Panc1 (cell line): ENCODE measurements around the gene AGBL1. TPM values are rescaled to one million over a fixed set of nuclear protein-coding genes. Genes with fewer than 3 reads are reported as not detected.

Experiments
- ATAC-seq: fragments of 200-7000 bp; cut with Tn5 transposase; 2 replicates; pipeline ENCODE4 v1.9.1; 2020; ENCODE audit warnings: mild to moderate bottlenecking, moderate library complexity
- BruUV-seq: library from RNA; stranded (reverse); fragments of 400-500 nt; replicated peaks from 2 replicates; lab custom pipeline; 2021; lab: Mats Ljungman, UMichigan
- CTCF ChIA-PET: fragments of 300-600 bp; sonication (Branson Sonifier 250); formaldehyde crosslinking; loops from one replicate; lab custom pipeline; 2022; ENCODE audit warnings: antibody characterized with exemption; lab: Charles Lee
- POLR2A ChIA-PET: fragments of 300-600 bp; sonication (Branson Sonifier 250); formaldehyde crosslinking; loops from one replicate; lab custom pipeline; 2022; ENCODE audit warnings: antibody characterized with exemption; lab: Charles Lee
- DNase-seq: peaks from one replicate; pipeline ENCODE4 v3.0.0-alpha.2; 2010; ENCODE audit warnings: low read depth, low spot score
- H3K27ac ChIP-seq: 2 replicates; pipeline ENCODE4 v1.5.1; 2011; ENCODE audit warnings: mild to moderate bottlenecking, low read length, inconsistent platforms
- H3K27me3 ChIP-seq: fragments of 200-500 bp; sonication (Bioruptor generic); 2 replicates; pipeline ENCODE4 v1.6.0; 2014; ENCODE audit warnings: low read length, inconsistent platforms; ENCODE audit not compliant: control insufficient read depth, insufficient read depth
- H3K36me3 ChIP-seq: fragments of 200-500 bp; sonication (Bioruptor generic); 2 replicates; pipeline ENCODE4 v1.5.1; 2014; ENCODE audit warnings: inconsistent platforms, mild to moderate bottlenecking, low read length, moderate library complexity; ENCODE audit not compliant: control insufficient read depth, insufficient read depth
- H3K4me1 ChIP-seq: 2 replicates; pipeline ENCODE4 v1.5.1; 2011; ENCODE audit warnings: inconsistent platforms, mild to moderate bottlenecking, low read length, moderate library complexity; ENCODE audit not compliant: control insufficient read depth, insufficient read depth
- H3K4me3 ChIP-seq, 2 experiments: 2 replicates each; pipeline ENCODE4 v1.5.1; 2011 to 2012; ENCODE audit warnings: low read depth in 2 of 2, low read length in 2 of 2, mild to moderate bottlenecking in 2 of 2, inconsistent platforms in 1 of 2, moderate library complexity in 1 of 2
- H3K9me3 ChIP-seq: fragments of 200-500 bp; sonication (Bioruptor generic); 2 replicates; pipeline ENCODE4 v1.5.1; 2014; ENCODE audit warnings: low read depth, mild to moderate bottlenecking, inconsistent platforms, low read length, moderate library complexity; ENCODE audit not compliant: control insufficient read depth, insufficient read depth
- CTCF ChIP-seq: fragments of 450-650 bp; IDR thresholded peaks from 2 replicates; pipeline ENCODE4 v1.5.1; 2017; ENCODE audit warnings: mild to moderate bottlenecking
- POLR2AphosphoS5 ChIP-seq: IDR thresholded peaks from 2 replicates; pipeline ENCODE4 v1.6.1; 2012; ENCODE audit warnings: mild to moderate bottlenecking, low read depth, low read length, moderate library complexity
- REST ChIP-seq, 2 experiments: IDR thresholded peaks; 2 replicates each; pipeline ENCODE4 v1.6.1; 2011 to 2012; ENCODE audit warnings: low read depth in 2 of 2, control low read depth in 1 of 2, low read length in 1 of 2, mild to moderate bottlenecking in 1 of 2, moderate library complexity in 1 of 2; ENCODE audit not compliant: insufficient read depth in 1 of 2
- SIN3A ChIP-seq: IDR thresholded peaks from 2 replicates; pipeline ENCODE4 v1.6.1; 2012; ENCODE audit warnings: low read depth, mild to moderate bottlenecking, low read length, moderate library complexity, borderline replicate concordance; ENCODE audit not compliant: insufficient read depth
- TCF7L2 ChIP-seq: IDR thresholded peaks from 2 replicates; pipeline ENCODE4 v1.6.1; 2011; ENCODE audit warnings: mild to moderate bottlenecking, low read depth, low read length, inconsistent platforms
- in situ Hi-C: cut with HindIII; loops from 2 replicates; pipeline ENCODE4 v1.10.0; 2016; ENCODE audit warnings: low sequenced_read_pairs, low pct_unique_long_range_greater_than_20kb
- intact Hi-C: fragments of 100-400 bp; cut with micrococcal nuclease; formaldehyde crosslinking; loops from one replicate; pipeline ENCODE4 v1.10.0; 2022; ENCODE audit not compliant: unreplicated experiment
- total RNA-seq: library from RNA; stranded (reverse); gene quantifications from one replicate; pipeline ENCODE4 v1.2.1, GENCODE V29; 2021; ENCODE audit not compliant: unreplicated experiment

AGBL1 gene
- total RNA-seq, 1 experiment from 2014 or later, result not detected

GRCh38 chr15:86676002-86676401 is 596.3 kb downstream of the AGBL1 start:
- Histone ChIP-seq H3K27me3 (no peaks in the 10 kb centered on the region), H3K9me3 (no peaks in the 10 kb centered on the region), H3K36me3 (no peaks in the 10 kb centered on the region), H3K27ac (no peak overlapping the region), H3K4me3 (no peak overlapping the region), H3K4me1 (no peaks in the 10 kb centered on the region)
- POLR2A ChIA-PET, result no interaction called here
- BruUV-seq, result no TSS peak
- in situ Hi-C loops (no loop called here), intact Hi-C loops (no loop called here)
- TF ChIP-seq SIN3A (no peak), TCF7L2 (no peak), POLR2AphosphoS5 (no peak), REST (IDR thresholded peaks at IDR 0.05; ENCODE audit: insufficient read depth in 1 of 2, low read depth in 2 of 2, low read length in 1 of 2) (no peak), CTCF (no peak)
- DNase-seq, result no peak
- CTCF ChIA-PET, result no interaction called here
- no peak for ATAC-seq

GRCh38 chr15:86677278-86677677 is 597.6 kb downstream of the AGBL1 start:
- intact Hi-C loops, result no loop called here
- POLR2A ChIA-PET, result no interaction called here
- H3K9me3 ChIP-seq, result no peaks in the 10 kb centered on the region

More at GRCh38 chr15:86677278-86677677, 597.6 kb downstream of the AGBL1 start:
- TF ChIP-seq REST (IDR thresholded peaks at IDR 0.05; ENCODE audit: insufficient read depth in 1 of 2, low read depth in 2 of 2, low read length in 1 of 2) (no peak), CTCF (no peak), SIN3A (no peak), POLR2AphosphoS5 (no peak), TCF7L2 (no peak)
- H3K4me1 ChIP-seq, result no peaks in the 10 kb centered on the region
- CTCF ChIA-PET, result no interaction called here
- H3K4me3 ChIP-seq, result no peak overlapping the region
- in situ Hi-C loops, result no loop called here
- DNase-seq (no peak), ATAC-seq (no peak)
- BruUV-seq, result no TSS peak
- H3K27ac ChIP-seq, result no peak overlapping the region
- H3K27me3 ChIP-seq, result no peaks in the 10 kb centered on the region
- no peaks in the 10 kb centered on the region for H3K36me3 ChIP-seq
